ENCODE data around the gene AIP. TPM values are rescaled to one million over a fixed set of nuclear protein-coding genes. Genes with fewer than 3 reads are reported as not detected.

Gene AIP
- total RNA-seq, 1 donor from 2014 or later = 50.1 TPM

DNA sequence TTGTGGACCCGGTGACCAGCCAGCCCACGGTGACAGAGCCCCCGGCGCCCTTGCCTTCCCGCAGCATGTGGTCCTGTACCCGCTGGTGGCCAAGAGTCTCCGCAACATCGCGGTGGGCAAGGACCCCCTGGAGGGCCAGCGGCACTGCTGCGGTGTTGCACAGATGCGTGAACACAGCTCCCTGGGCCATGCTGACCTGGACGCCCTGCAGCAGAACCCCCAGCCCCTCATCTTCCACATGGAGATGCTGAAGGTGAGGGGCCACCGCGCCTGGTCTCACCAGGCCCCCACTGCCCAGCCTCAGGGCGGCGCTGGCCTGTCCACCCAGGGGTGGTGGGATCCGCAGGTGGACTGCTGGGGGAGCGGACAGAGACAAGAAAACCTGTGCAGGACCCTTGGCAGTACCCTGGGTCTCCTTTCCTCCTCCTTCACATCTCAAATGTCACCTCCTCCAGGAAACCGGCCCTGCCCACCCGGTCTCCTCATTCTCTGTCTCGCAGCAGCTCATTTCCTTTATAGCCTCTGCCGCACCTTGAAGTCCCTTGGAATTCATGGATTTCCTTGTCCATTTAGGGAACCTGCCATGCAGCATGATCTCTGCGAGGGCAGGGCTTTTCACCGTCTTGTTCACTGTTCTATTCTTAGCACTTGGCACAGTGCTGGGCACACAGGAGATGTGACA is 6.5 kb downstream of the AIP start:
- TF ChIP-seq, protein P1, sequence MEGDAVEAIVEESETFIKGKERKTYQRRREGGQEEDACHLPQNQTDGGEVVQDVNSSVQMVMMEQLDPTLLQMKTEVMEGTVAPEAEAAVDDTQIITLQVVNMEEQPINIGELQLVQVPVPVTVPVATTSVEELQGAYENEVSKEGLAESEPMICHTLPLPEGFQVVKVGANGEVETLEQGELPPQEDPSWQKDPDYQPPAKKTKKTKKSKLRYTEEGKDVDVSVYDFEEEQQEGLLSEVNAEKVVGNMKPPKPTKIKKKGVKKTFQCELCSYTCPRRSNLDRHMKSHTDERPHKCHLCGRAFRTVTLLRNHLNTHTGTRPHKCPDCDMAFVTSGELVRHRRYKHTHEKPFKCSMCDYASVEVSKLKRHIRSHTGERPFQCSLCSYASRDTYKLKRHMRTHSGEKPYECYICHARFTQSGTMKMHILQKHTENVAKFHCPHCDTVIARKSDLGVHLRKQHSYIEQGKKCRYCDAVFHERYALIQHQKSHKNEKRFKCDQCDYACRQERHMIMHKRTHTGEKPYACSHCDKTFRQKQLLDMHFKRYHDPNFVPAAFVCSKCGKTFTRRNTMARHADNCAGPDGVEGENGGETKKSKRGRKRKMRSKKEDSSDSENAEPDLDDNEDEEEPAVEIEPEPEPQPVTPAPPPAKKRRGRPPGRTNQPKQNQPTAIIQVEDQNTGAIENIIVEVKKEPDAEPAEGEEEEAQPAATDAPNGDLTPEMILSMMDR (conservative IDR thresholded peaks at IDR 0.05) = no peak
- Mint-ChIP-seq H3K27me3 (ENCODE audit: low read depth) (no peaks in the 10 kb centered on the region), H3K4me3 (no peak overlapping the region), H3K27ac (ENCODE audit: unreplicated experiment) (peak overlapping the region; percentile 75), H3K9me3 (no peaks in the 10 kb centered on the region), H3K4me1 (peaks cover 26% of the 10 kb centered on the region), H3K36me3 (ENCODE audit: low read depth) (peaks cover 8% of the 10 kb centered on the region)
- DNase-seq (ENCODE audit: low read depth, low spot score) = no peak

GRCh38 chr11:67489885-67490726 is 7.3 kb downstream of the AIP start:
- TF ChIP-seq, protein P1 (conservative IDR thresholded peaks at IDR 0.05) = no peak
- peaks cover 18% of the 10 kb centered on the region for H3K4me1 Mint-ChIP-seq
- DNase-seq (ENCODE audit: low read depth, low spot score) = no peak
- H3K36me3 Mint-ChIP-seq (ENCODE audit: low read depth) = peaks cover 4% of the 10 kb centered on the region
- peak overlapping the region; percentile 27 for H3K4me3 Mint-ChIP-seq
- H3K9me3 Mint-ChIP-seq = no peaks in the 10 kb centered on the region
- peak overlapping the region; percentile 75 for H3K27ac Mint-ChIP-seq (ENCODE audit: unreplicated experiment)
- H3K27me3 Mint-ChIP-seq (ENCODE audit: low read depth) = no peaks in the 10 kb centered on the region

GRCh38 chr11:67490727-67491065 is 7.9 kb downstream of the AIP start:
- H3K27me3 Mint-ChIP-seq (ENCODE audit: low read depth) = no peaks in the 10 kb centered on the region
- H3K36me3 Mint-ChIP-seq (ENCODE audit: low read depth) = peaks cover 4% of the 10 kb centered on the region
- no peak overlapping the region for H3K27ac Mint-ChIP-seq (ENCODE audit: unreplicated experiment)
- no peak for DNase-seq (ENCODE audit: low read depth, low spot score)
- H3K4me1 Mint-ChIP-seq = peaks cover 16% of the 10 kb centered on the region
- no peak overlapping the region for H3K4me3 Mint-ChIP-seq
- TF ChIP-seq, protein P1 (conservative IDR thresholded peaks at IDR 0.05) = no peak
- H3K9me3 Mint-ChIP-seq = no peaks in the 10 kb centered on the region

DNA sequence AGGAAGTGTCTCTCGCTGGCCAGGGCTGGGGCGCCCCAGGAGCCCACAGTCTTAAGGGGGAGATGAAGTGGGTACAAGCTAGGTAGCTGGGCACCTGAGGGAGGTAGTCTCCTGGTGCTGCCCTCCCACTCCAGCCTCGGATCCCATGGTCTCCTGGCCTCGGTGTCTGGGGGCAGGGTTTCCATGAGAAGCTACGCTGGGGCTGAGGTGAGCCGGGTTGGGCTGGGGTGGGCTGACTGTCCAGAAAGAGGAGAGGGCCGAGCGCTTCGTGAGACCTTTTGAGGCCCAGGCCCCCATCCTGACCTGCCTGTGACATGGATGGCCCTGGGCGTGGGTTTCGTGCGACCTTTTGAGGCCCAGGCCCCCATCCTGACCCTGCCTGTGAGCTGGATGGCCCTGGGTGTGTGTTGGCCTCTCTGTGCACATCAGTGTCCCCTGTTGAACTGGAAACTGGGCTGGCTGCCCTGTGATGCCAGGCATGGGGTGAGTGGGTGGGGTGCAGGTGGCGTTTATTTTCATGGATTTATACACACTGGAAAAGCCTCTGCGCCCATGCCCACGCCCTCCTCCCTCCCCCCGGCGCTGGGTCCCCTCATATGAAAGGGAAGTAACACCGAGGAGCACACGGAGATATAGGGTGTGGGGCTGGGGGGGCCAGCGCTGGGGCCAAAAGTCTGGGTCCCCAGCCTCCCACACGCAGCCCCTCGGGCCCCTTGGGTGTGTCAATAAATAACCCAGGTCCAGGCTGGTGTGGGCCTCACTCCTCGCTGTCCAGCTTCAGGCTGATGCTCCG is 8.6 kb downstream of the AIP start:
- Mint-ChIP-seq H3K36me3 (ENCODE audit: low read depth) (peaks cover 4% of the 10 kb centered on the region), H3K27ac (ENCODE audit: unreplicated experiment) (no peak overlapping the region), H3K4me3 (peak overlapping the region; percentile 27), H3K9me3 (no peaks in the 10 kb centered on the region), H3K27me3 (ENCODE audit: low read depth) (no peaks in the 10 kb centered on the region), H3K4me1 (peaks cover 10% of the 10 kb centered on the region)
- TF ChIP-seq, protein P1 (conservative IDR thresholded peaks at IDR 0.05) = no peak
- no peak for DNase-seq (ENCODE audit: low read depth, low spot score)

DNA sequence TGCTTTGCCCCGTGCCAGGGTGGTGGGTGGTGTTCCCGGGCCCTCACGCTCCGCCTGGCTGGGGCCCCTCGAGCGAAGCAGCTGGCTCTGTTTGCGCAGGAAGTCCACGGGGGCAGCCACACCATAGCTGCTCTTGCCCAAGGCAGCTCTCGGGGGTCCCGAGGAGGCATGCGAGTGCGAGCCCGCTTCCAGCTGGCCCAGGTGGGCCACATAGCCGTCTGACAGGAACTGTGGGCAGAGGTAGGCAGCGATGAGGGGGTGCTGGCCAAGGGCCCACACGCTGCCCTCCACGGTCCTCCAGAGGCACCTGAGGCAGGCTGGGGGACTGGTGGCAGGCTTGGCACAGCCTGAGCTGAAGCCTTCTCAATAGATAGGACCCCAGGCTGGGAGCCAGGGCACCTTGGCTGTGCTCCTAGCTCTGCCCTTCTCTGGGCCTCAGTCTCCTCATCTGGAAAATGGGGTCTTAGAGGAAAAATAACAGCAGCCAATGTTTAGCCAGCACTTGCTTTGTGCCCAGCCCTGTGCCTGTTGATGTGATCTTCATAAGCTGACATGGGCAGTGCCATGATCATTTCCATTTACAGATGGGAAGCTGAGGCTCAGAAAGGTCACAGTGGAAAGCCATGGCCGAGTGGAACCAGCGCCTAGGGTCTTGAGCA is 9.4 kb downstream of the AIP start:
- Mint-ChIP-seq H3K27me3 (ENCODE audit: low read depth) (no peaks in the 10 kb centered on the region), H3K27ac (ENCODE audit: unreplicated experiment) (no peak overlapping the region), H3K4me1 (peaks cover 10% of the 10 kb centered on the region), H3K36me3 (ENCODE audit: low read depth) (peaks cover 4% of the 10 kb centered on the region), H3K9me3 (no peaks in the 10 kb centered on the region), H3K4me3 (no peak overlapping the region)
- DNase-seq (ENCODE audit: low read depth, low spot score) = no peak
- TF ChIP-seq, protein P1 (conservative IDR thresholded peaks at IDR 0.05) = no peak

Data from neural crest cell (in vitro differentiated cells).